LNCaP clone FGC (cell line): ENCODE data around the gene RSPRY1.

Experiments
- DNase-seq: peaks from one replicate; pipeline ENCODE4 v3.0.0-alpha.2; 2011; ENCODE audit warnings: low read depth
- H3K4me3 ChIP-seq: 2 replicates; pipeline ENCODE4 v1.5.1; 2011; ENCODE audit warnings: mild to moderate bottlenecking, low read depth, low read length, control low read depth
- CTCF ChIP-seq: IDR thresholded peaks from 2 replicates; pipeline ENCODE4 v1.5.1; 2012; ENCODE audit warnings: mild to moderate bottlenecking; ENCODE audit not compliant: control insufficient read depth, insufficient read depth; ENCODE audit errors: extremely low read depth

Gene RSPRY1

GRCh38 chr16:57225978-57226377 is 39.8 kb downstream of the RSPRY1 start:
- no peak for DNase-seq
- H3K4me3 ChIP-seq = no peak overlapping the region
- no peak for TF ChIP-seq CTCF

GRCh38 chr16:57226701-57227621 is 40.8 kb downstream of the RSPRY1 start:
- H3K4me3 ChIP-seq = no peak overlapping the region
- DNase-seq = no peak
- TF ChIP-seq CTCF = no peak

- no peak for TF ChIP-seq CTCF
- no peak for DNase-seq
- no peak overlapping the region for H3K4me3 ChIP-seq
Observed at GRCh38 chr16:57229079-57229478, 43.0 kb downstream of the RSPRY1 start.

- H3K4me3 ChIP-seq = no peak overlapping the region
- no peak for DNase-seq
- no peak for TF ChIP-seq CTCF
Observed at GRCh38 chr16:57231821-57232350, 45.8 kb downstream of the RSPRY1 start.

GRCh38 chr16:57233944-57234706 is 48.0 kb downstream of the RSPRY1 start:
- no peak overlapping the region for H3K4me3 ChIP-seq
- no peak for DNase-seq
- no peak for TF ChIP-seq CTCF

GRCh38 chr16:57234707-57235092 is 48.6 kb downstream of the RSPRY1 start:
- H3K4me3 ChIP-seq = no peak overlapping the region
- TF ChIP-seq CTCF = no peak
- DNase-seq = no peak
